Measurements from ENCODE around the gene ZC3H12A. TPM values are rescaled to one million over a fixed set of nuclear protein-coding genes. Genes with fewer than 3 reads are reported as not detected.

ZC3H12A gene
- total RNA-seq, 2 donors from 2014 or later = 40.1 to 73.3 TPM

- no peak overlapping the region for H3K4me3 Mint-ChIP-seq
- H3K9me3 Mint-ChIP-seq = no peaks in the 10 kb centered on the region
- peaks cover 31% of the 10 kb centered on the region for H3K27me3 Mint-ChIP-seq
- H3K4me1 Mint-ChIP-seq = no peaks in the 10 kb centered on the region
- no peaks in the 10 kb centered on the region for H3K36me3 Mint-ChIP-seq (ENCODE audit: low read depth)
- no peak for ATAC-seq (replicated peaks)
- H3K27ac Mint-ChIP-seq = peak overlapping the region; percentile 1
Observed at GRCh38 chr1:37442644-37443043, 31.7 kb upstream of the ZC3H12A start.

- Mint-ChIP-seq H3K4me3 (no peak overlapping the region), H3K27ac (peak overlapping the region; percentile 51)
- ATAC-seq (replicated peaks) = no peak
Observed at GRCh38 chr1:37446874-37447273, 27.5 kb upstream of the ZC3H12A start.

GRCh38 chr1:37448185-37448584 is 26.2 kb upstream of the ZC3H12A start:
- Mint-ChIP-seq H3K27me3 (peaks cover 9% of the 10 kb centered on the region), H3K9me3 (no peaks in the 10 kb centered on the region), H3K4me3 (no peak overlapping the region), H3K4me1 (peaks cover 5% of the 10 kb centered on the region), H3K27ac (no peak overlapping the region), H3K36me3 (ENCODE audit: low read depth) (no peaks in the 10 kb centered on the region)
- no peak for ATAC-seq (replicated peaks)

More at GRCh38 chr1:37446874-37447273, 27.5 kb upstream of the ZC3H12A start:
- H3K9me3 Mint-ChIP-seq = no peaks in the 10 kb centered on the region
- H3K4me1 Mint-ChIP-seq = peaks cover 5% of the 10 kb centered on the region
- no peaks in the 10 kb centered on the region for H3K36me3 Mint-ChIP-seq (ENCODE audit: low read depth)
- H3K27me3 Mint-ChIP-seq = peaks cover 19% of the 10 kb centered on the region

GRCh38 chr1:37448691-37449417 is 25.5 kb upstream of the ZC3H12A start:
- Mint-ChIP-seq H3K27ac (no peak overlapping the region), H3K4me1 (peaks cover 5% of the 10 kb centered on the region), H3K9me3 (no peaks in the 10 kb centered on the region), H3K36me3 (ENCODE audit: low read depth) (no peaks in the 10 kb centered on the region), H3K27me3 (peaks cover 8% of the 10 kb centered on the region), H3K4me3 (no peak overlapping the region)
- ATAC-seq (replicated peaks) = no peak

GRCh38 chr1:37449936-37450335 is 24.4 kb upstream of the ZC3H12A start:
- Mint-ChIP-seq H3K9me3 (no peaks in the 10 kb centered on the region), H3K36me3 (ENCODE audit: low read depth) (no peaks in the 10 kb centered on the region), H3K4me3 (no peak overlapping the region), H3K27ac (peak overlapping the region; percentile 30), H3K4me1 (peaks cover 9% of the 10 kb centered on the region), H3K27me3 (peaks cover 8% of the 10 kb centered on the region)
- ATAC-seq (replicated peaks) = peak; percentile 8

- no peaks in the 10 kb centered on the region for H3K9me3 Mint-ChIP-seq
- peaks cover 11% of the 10 kb centered on the region for H3K4me1 Mint-ChIP-seq
- H3K4me3 Mint-ChIP-seq = no peak overlapping the region
- no peaks in the 10 kb centered on the region for H3K36me3 Mint-ChIP-seq (ENCODE audit: low read depth)
- no peak for ATAC-seq (replicated peaks)
- no peaks in the 10 kb centered on the region for H3K27me3 Mint-ChIP-seq
- no peak overlapping the region for H3K27ac Mint-ChIP-seq
Observed at GRCh38 chr1:37452416-37452815, 22.0 kb upstream of the ZC3H12A start.

- peaks cover 11% of the 10 kb centered on the region for H3K4me1 Mint-ChIP-seq
- H3K4me3 Mint-ChIP-seq = no peak overlapping the region
- H3K27me3 Mint-ChIP-seq = no peaks in the 10 kb centered on the region
- no peak for ATAC-seq (replicated peaks)
- no peaks in the 10 kb centered on the region for H3K36me3 Mint-ChIP-seq (ENCODE audit: low read depth)
- no peaks in the 10 kb centered on the region for H3K9me3 Mint-ChIP-seq
- H3K27ac Mint-ChIP-seq = no peak overlapping the region
Observed at GRCh38 chr1:37453647-37454046, 20.7 kb upstream of the ZC3H12A start.

GRCh38 chr1:37455516-37455915 is 18.9 kb upstream of the ZC3H12A start:
- no peaks in the 10 kb centered on the region for H3K27me3 Mint-ChIP-seq
- H3K4me1 Mint-ChIP-seq = peaks cover 6% of the 10 kb centered on the region
- H3K36me3 Mint-ChIP-seq (ENCODE audit: low read depth) = no peaks in the 10 kb centered on the region
- no peak overlapping the region for H3K27ac Mint-ChIP-seq
- no peaks in the 10 kb centered on the region for H3K9me3 Mint-ChIP-seq
- no peak for ATAC-seq (replicated peaks)
- no peak overlapping the region for H3K4me3 Mint-ChIP-seq

- ATAC-seq (replicated peaks) = no peak
- Mint-ChIP-seq H3K27ac (no peak overlapping the region), H3K4me3 (no peak overlapping the region), H3K27me3 (no peaks in the 10 kb centered on the region), H3K4me1 (peaks cover 6% of the 10 kb centered on the region), H3K9me3 (no peaks in the 10 kb centered on the region), H3K36me3 (ENCODE audit: low read depth) (no peaks in the 10 kb centered on the region)
Observed at GRCh38 chr1:37456614-37457013, 17.8 kb upstream of the ZC3H12A start.

GRCh38 chr1:37458551-37458950 is 15.8 kb upstream of the ZC3H12A start:
- Mint-ChIP-seq H3K9me3 (no peaks in the 10 kb centered on the region), H3K4me1 (peaks cover 6% of the 10 kb centered on the region), H3K36me3 (ENCODE audit: low read depth) (no peaks in the 10 kb centered on the region), H3K27ac (no peak overlapping the region), H3K27me3 (no peaks in the 10 kb centered on the region), H3K4me3 (no peak overlapping the region)
- ATAC-seq (replicated peaks) = no peak

GRCh38 chr1:37461698-37462436 is 12.5 kb upstream of the ZC3H12A start:
- Mint-ChIP-seq H3K36me3 (ENCODE audit: low read depth) (no peaks in the 10 kb centered on the region), H3K4me3 (no peak overlapping the region), H3K27me3 (no peaks in the 10 kb centered on the region), H3K27ac (no peak overlapping the region), H3K9me3 (no peaks in the 10 kb centered on the region), H3K4me1 (no peaks in the 10 kb centered on the region)
- no peak for ATAC-seq (replicated peaks)

GRCh38 chr1:37464443-37464842 is 9.9 kb upstream of the ZC3H12A start:
- H3K27me3 Mint-ChIP-seq = no peaks in the 10 kb centered on the region
- peaks cover 3% of the 10 kb centered on the region for H3K4me1 Mint-ChIP-seq
- H3K9me3 Mint-ChIP-seq = no peaks in the 10 kb centered on the region
- H3K27ac Mint-ChIP-seq = no peak overlapping the region
- no peak overlapping the region for H3K4me3 Mint-ChIP-seq
- no peaks in the 10 kb centered on the region for H3K36me3 Mint-ChIP-seq (ENCODE audit: low read depth)
- no peak for ATAC-seq (replicated peaks)

- no peak for ATAC-seq (replicated peaks)
- peaks cover 7% of the 10 kb centered on the region for H3K4me1 Mint-ChIP-seq
- H3K9me3 Mint-ChIP-seq = no peaks in the 10 kb centered on the region
- H3K27ac Mint-ChIP-seq = no peak overlapping the region
- no peaks in the 10 kb centered on the region for H3K36me3 Mint-ChIP-seq (ENCODE audit: low read depth)
- H3K4me3 Mint-ChIP-seq = no peak overlapping the region
- no peaks in the 10 kb centered on the region for H3K27me3 Mint-ChIP-seq
Observed at GRCh38 chr1:37465593-37466517, 8.5 kb upstream of the ZC3H12A start.

GRCh38 chr1:37468037-37468436 is 6.3 kb upstream of the ZC3H12A start:
- Mint-ChIP-seq H3K27me3 (no peaks in the 10 kb centered on the region), H3K4me3 (no peak overlapping the region), H3K9me3 (no peaks in the 10 kb centered on the region), H3K27ac (no peak overlapping the region), H3K36me3 (ENCODE audit: low read depth) (no peaks in the 10 kb centered on the region), H3K4me1 (peaks cover 21% of the 10 kb centered on the region)
- no peak for ATAC-seq (replicated peaks)
